HL-60/S4 treated with phorbol 12-myristate 13-acetate at 8.2 ng/mL for 4 days and 3 days (cell line): ENCODE results near the gene AADACL2.
"Not testable (repeated sequence)": the region's sequence is repeated elsewhere in the genome, so short reads cannot be mapped to it uniquely, and the experiment has no call there.

Source experiments
- in situ Hi-C: fragments of 300-500 bp; cut with MboI; formaldehyde crosslinking; loops from 2 replicates; pipeline ENCODE4 v1.15.0; 2022; ENCODE audit warnings: low sequenced_read_pairs

The AADACL2 gene

GRCh38 chr3:151764699-151765098 lies 31.0 kb downstream of the AADACL2 start:
- in situ Hi-C loops: not testable (repeated sequence)

- in situ Hi-C loops: no loop called here
Observed at GRCh38 chr3:151765685-151766084, 32.0 kb downstream of the AADACL2 start.

GRCh38 chr3:151766454-151766853 lies 32.7 kb downstream of the AADACL2 start:
- in situ Hi-C loops: no loop called here

- in situ Hi-C loops: no loop called here
Observed at GRCh38 chr3:151768393-151768930, 34.7 kb downstream of the AADACL2 start.

GRCh38 chr3:151769175-151769574 lies 35.4 kb downstream of the AADACL2 start:
- in situ Hi-C loops: no loop called here

GRCh38 chr3:151770956-151771355 lies 37.2 kb downstream of the AADACL2 start:
- in situ Hi-C loops: no loop called here

GRCh38 chr3:151772825-151773480 lies 39.2 kb downstream of the AADACL2 start:
- in situ Hi-C loops: no loop called here

GRCh38 chr3:151774235-151774634 lies 40.5 kb downstream of the AADACL2 start:
- in situ Hi-C loops: no loop called here

- in situ Hi-C loops: no loop called here
Observed at GRCh38 chr3:151774910-151775309, 41.2 kb downstream of the AADACL2 start.

GRCh38 chr3:151775314-151776258 lies 41.9 kb downstream of the AADACL2 start:
- in situ Hi-C loops: no loop called here

- in situ Hi-C loops: no loop called here
Observed at GRCh38 chr3:151776259-151776740, 42.6 kb downstream of the AADACL2 start.

- in situ Hi-C loops: no loop called here
Observed at GRCh38 chr3:151777880-151778279, 44.2 kb downstream of the AADACL2 start.

- in situ Hi-C loops: no loop called here
Observed at GRCh38 chr3:151787626-151788025, 53.9 kb downstream of the AADACL2 start.

- in situ Hi-C loops: no loop called here
Observed at GRCh38 chr3:151788401-151788800, 54.7 kb downstream of the AADACL2 start.

- in situ Hi-C loops: no loop called here
Observed at GRCh38 chr3:151789853-151790463, 56.2 kb downstream of the AADACL2 start.

GRCh38 chr3:151790763-151791162 lies 57.0 kb downstream of the AADACL2 start:
- in situ Hi-C loops: not testable (repeated sequence)

- in situ Hi-C loops: no loop called here
Observed at GRCh38 chr3:151792411-151792810, 58.7 kb downstream of the AADACL2 start.

GRCh38 chr3:151793636-151794035 lies 59.9 kb downstream of the AADACL2 start:
- in situ Hi-C loops: no loop called here

GRCh38 chr3:151794080-151794479 lies 60.4 kb downstream of the AADACL2 start:
- in situ Hi-C loops: no loop called here

- in situ Hi-C loops: no loop called here
Observed at GRCh38 chr3:151795276-151795675, 61.5 kb downstream of the AADACL2 start.

GRCh38 chr3:151796105-151796680 lies 62.5 kb downstream of the AADACL2 start:
- in situ Hi-C loops: no loop called here
